ENCODE results near the gene CDKAL1. TPM values are rescaled to one million over a fixed set of nuclear protein-coding genes. Genes with fewer than 3 reads are reported as not detected.

Gene CDKAL1
- polyA plus RNA-seq (2013, experiment 1 of 2) = 5.7 TPM
- 5.8 TPM for polyA plus RNA-seq (2013, experiment 2 of 2)

DNA sequence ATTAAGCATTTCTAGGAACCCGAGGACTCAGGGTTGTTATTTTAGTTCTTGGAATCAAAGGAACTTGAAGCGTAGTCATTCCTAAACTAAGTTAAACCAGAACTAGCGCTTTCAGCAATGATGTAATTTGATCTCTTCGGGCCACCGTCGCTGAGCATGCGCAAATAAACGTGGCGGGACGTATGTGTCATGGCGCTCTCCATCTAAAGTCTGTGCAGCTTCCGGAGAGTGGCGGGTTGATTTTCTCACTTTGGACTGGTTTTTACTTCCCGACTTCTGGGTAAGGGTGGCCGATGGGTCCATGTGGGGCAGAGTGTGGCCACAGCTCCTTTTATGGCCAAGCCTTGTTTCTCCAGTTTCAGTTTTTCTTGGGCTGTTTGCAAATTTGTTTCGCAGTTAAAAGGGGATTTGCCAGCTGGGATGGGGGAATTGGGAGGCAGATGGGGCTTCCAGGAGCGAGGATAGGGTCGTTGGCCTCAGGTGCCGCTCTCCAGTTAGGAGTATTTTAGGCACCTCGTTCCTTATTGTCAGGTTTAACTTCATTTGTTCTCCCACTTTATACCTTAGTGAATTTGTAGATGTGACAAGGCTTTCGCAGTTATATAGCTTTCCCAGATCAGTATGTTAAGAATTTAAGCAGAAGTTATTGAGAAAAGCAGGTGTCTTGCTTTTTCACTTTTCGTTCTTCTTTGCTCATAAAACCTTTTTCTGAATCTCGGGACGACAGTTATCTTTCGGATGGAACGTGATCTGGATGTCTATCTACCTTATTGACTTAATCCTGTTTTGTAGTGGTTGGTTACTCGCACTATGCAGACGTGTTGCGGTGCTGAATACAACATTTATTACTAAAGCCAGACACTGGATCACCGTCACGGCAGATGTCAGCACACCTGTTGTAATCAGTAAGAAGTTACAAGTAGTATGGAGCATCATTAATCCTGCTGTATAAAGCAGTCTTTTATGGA is at the start of gene CDKAL1:
TSS of gene CDKAL1 (plus strand) at position 163 of the 968 bp plus-strand sequence. CDS start 11,894 bp downstream, outside the sequence.
- WGBS = 4% methylated on average over 23 of the region's 31 CpGs
- Histone ChIP-seq H3K23ac (ENCODE audit: low read length in 2 of 2) (no peak within 1 kb of the TSS), H3K27ac (ENCODE audit: low read length, poor library complexity, severe bottlenecking) (peak within 1 kb of the TSS; percentile 87), H3K9ac (ENCODE audit: low read length) (peak within 1 kb of the TSS; percentile 96), H2BK15ac (ENCODE audit: low read depth, poor library complexity, severe bottlenecking) (no peak within 1 kb of the TSS), H3K14ac (ENCODE audit: low read length in 2 of 2) (no peak within 1 kb of the TSS), H2AK5ac (ENCODE audit: low read length, severe bottlenecking) (no peak within 1 kb of the TSS), H4K91ac (ENCODE audit: low read length) (no peak within 1 kb of the TSS), H2BK12ac (ENCODE audit: low read length in 2 of 2) (no peak within 1 kb of the TSS), H4K8ac (ENCODE audit: low read length) (peak within 1 kb of the TSS; percentile 91), H3K79me1 (replicated peaks; ENCODE audit: low read length, poor library complexity, severe bottlenecking) (peaks cover 20% of the 10 kb centered on the region), H3K4me1 (ENCODE audit: control insufficient read depth, insufficient read depth, low read depth, low read length) (peaks cover 3% of the 10 kb centered on the region), H3K18ac (ENCODE audit: low read depth in 1 of 2, low read length in 2 of 2) (peak within 1 kb of the TSS in 1 of 2 experiments; percentile 46), H3K27me3 (ENCODE audit: control insufficient read depth in 1 of 2, insufficient read depth in 1 of 2, low read length in 2 of 2) (no peaks in the 10 kb centered on the region), H3K36me3 (ENCODE audit: control insufficient read depth in 1 of 2, insufficient read depth in 2 of 2, low read depth in 1 of 2, low read length in 2 of 2) (no peaks in the 10 kb centered on the region), H3K4me3 (ENCODE audit: insufficient read depth in 1 of 2, low read depth in 1 of 2, low read length in 2 of 2) (peak within 1 kb of the TSS; percentile 90 to 91), H3K4ac (ENCODE audit: low read depth in 1 of 2, low read length in 2 of 2) (peak within 1 kb of the TSS; percentile 60 to 79), H3K4me2 (ENCODE audit: low read length, poor library complexity, severe bottlenecking) (peak within 1 kb of the TSS; percentile 66), H2BK120ac (ENCODE audit: low read depth, low read length) (no peak within 1 kb of the TSS), H3K9me3 (ENCODE audit: control insufficient read depth, low read length) (no peaks in the 10 kb centered on the region), H2AFZ (ENCODE audit: low read depth, low read length) (peak within 1 kb of the TSS; percentile 65), H2BK5ac (ENCODE audit: low read depth, low read length, poor library complexity, severe bottlenecking) (no peak within 1 kb of the TSS)
- DNase-seq = peak; percentile 94

- no peak overlapping the region for H3K9ac ChIP-seq (ENCODE audit: low read length)
- H3K4me3 ChIP-seq (ENCODE audit: insufficient read depth in 1 of 2, low read depth in 1 of 2, low read length in 2 of 2) = no peak overlapping the region
- no peak overlapping the region for H3K23ac ChIP-seq (ENCODE audit: low read length in 2 of 2)
- peaks cover 16 to 75% of the 10 kb centered on the region in 2 experiments for H3K36me3 ChIP-seq (ENCODE audit: control insufficient read depth in 1 of 2, insufficient read depth in 2 of 2, low read depth in 1 of 2, low read length in 2 of 2)
- no peak overlapping the region for H2BK15ac ChIP-seq (ENCODE audit: low read depth, poor library complexity, severe bottlenecking)
- H2BK12ac ChIP-seq (ENCODE audit: low read length in 2 of 2) = no peak overlapping the region
- no peaks in the 10 kb centered on the region for H3K9me3 ChIP-seq (ENCODE audit: control insufficient read depth, low read length)
- DNase-seq = no peak
- H3K27me3 ChIP-seq (ENCODE audit: control insufficient read depth in 1 of 2, insufficient read depth in 1 of 2, low read length in 2 of 2) = no peaks in the 10 kb centered on the region
- H3K14ac ChIP-seq (ENCODE audit: low read length in 2 of 2) = no peak overlapping the region
- no peak overlapping the region for H4K8ac ChIP-seq (ENCODE audit: low read length)
- WGBS = 100% methylated on average over 3 of the region's 4 CpGs
- no peak overlapping the region for H3K27ac ChIP-seq (ENCODE audit: low read length, poor library complexity, severe bottlenecking)
- no peaks in the 10 kb centered on the region for H3K4me1 ChIP-seq (ENCODE audit: control insufficient read depth, insufficient read depth, low read depth, low read length)
- no peak overlapping the region for H2BK5ac ChIP-seq (ENCODE audit: low read depth, low read length, poor library complexity, severe bottlenecking)
- H4K91ac ChIP-seq (ENCODE audit: low read length) = no peak overlapping the region
- no peak overlapping the region for H2AFZ ChIP-seq (ENCODE audit: low read depth, low read length)
- peaks cover 22% of the 10 kb centered on the region for H3K79me1 ChIP-seq (replicated peaks; ENCODE audit: low read length, poor library complexity, severe bottlenecking)
- H2BK120ac ChIP-seq (ENCODE audit: low read depth, low read length) = no peak overlapping the region
- no peak overlapping the region for H2AK5ac ChIP-seq (ENCODE audit: low read length, severe bottlenecking)
- H3K4ac ChIP-seq (ENCODE audit: low read depth in 1 of 2, low read length in 2 of 2) = no peak overlapping the region
- no peak overlapping the region for H3K18ac ChIP-seq (ENCODE audit: low read depth in 1 of 2, low read length in 2 of 2)
- H3K4me2 ChIP-seq (ENCODE audit: low read length, poor library complexity, severe bottlenecking) = no peak overlapping the region
Measured at GRCh38 chr6:20486641-20487040, 47.6 kb upstream of the CDKAL1 start.

DNA sequence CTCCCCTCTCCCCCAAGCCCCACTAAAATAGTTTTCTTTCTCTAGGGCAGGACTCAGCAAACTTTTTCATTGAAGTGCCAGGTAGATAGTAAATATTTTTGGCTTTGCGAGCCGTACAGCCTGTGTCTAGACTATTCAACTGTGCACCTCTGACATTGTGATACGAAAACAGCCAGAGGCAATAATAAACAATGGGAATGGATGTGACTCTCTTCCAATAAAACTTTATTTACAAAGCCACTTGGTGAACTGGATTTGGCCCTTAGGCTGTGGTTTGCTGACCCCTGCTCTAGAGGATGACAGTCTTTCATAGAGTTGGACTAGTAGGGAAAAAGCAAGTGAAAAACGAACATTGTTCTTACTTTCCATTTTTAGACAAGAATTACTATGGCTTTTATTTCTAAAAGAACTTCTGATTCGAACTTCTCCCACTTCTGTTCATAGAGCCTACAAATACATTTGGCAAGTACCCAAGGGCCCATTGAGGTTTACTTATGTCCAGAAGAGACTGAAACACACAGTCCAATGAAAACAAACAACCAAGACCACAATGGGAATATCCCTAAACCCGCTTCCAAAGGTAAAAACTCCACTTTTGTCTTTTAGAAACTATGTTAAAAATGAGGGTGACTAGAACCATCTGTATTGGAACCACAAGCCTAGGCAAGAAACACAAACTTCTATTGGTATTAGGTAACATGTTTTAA is 46.4 kb upstream of the CDKAL1 start:
- Histone ChIP-seq H3K23ac (ENCODE audit: low read length in 2 of 2) (no peak overlapping the region), H4K8ac (ENCODE audit: low read length) (no peak overlapping the region), H2BK12ac (ENCODE audit: low read length in 2 of 2) (no peak overlapping the region), H3K4me1 (ENCODE audit: control insufficient read depth, insufficient read depth, low read depth, low read length) (no peaks in the 10 kb centered on the region), H2BK120ac (ENCODE audit: low read depth, low read length) (no peak overlapping the region), H3K4ac (ENCODE audit: low read depth in 1 of 2, low read length in 2 of 2) (no peak overlapping the region), H3K18ac (ENCODE audit: low read depth in 1 of 2, low read length in 2 of 2) (no peak overlapping the region), H3K4me3 (ENCODE audit: insufficient read depth in 1 of 2, low read depth in 1 of 2, low read length in 2 of 2) (no peak overlapping the region), H2BK15ac (ENCODE audit: low read depth, poor library complexity, severe bottlenecking) (no peak overlapping the region), H2AK5ac (ENCODE audit: low read length, severe bottlenecking) (no peak overlapping the region), H3K27ac (ENCODE audit: low read length, poor library complexity, severe bottlenecking) (no peak overlapping the region), H3K27me3 (ENCODE audit: control insufficient read depth in 1 of 2, insufficient read depth in 1 of 2, low read length in 2 of 2) (no peaks in the 10 kb centered on the region), H3K9ac (ENCODE audit: low read length) (no peak overlapping the region), H3K79me1 (replicated peaks; ENCODE audit: low read length, poor library complexity, severe bottlenecking) (peaks cover 18% of the 10 kb centered on the region), H3K9me3 (ENCODE audit: control insufficient read depth, low read length) (no peaks in the 10 kb centered on the region), H2BK5ac (ENCODE audit: low read depth, low read length, poor library complexity, severe bottlenecking) (no peak overlapping the region), H3K14ac (ENCODE audit: low read length in 2 of 2) (no peak overlapping the region), H2AFZ (ENCODE audit: low read depth, low read length) (no peak overlapping the region), H4K91ac (ENCODE audit: low read length) (no peak overlapping the region), H3K4me2 (ENCODE audit: low read length, poor library complexity, severe bottlenecking) (no peak overlapping the region), H3K36me3 (ENCODE audit: control insufficient read depth in 1 of 2, insufficient read depth in 2 of 2, low read depth in 1 of 2, low read length in 2 of 2) (peaks cover 16 to 73% of the 10 kb centered on the region in 2 experiments)
- WGBS = 98% methylated on average over 4 of the region's 6 CpGs
- no peak for DNase-seq

- Histone ChIP-seq H4K8ac (ENCODE audit: low read length) (no peak overlapping the region), H2AFZ (ENCODE audit: low read depth, low read length) (no peak overlapping the region), H2AK5ac (ENCODE audit: low read length, severe bottlenecking) (no peak overlapping the region), H3K9ac (ENCODE audit: low read length) (no peak overlapping the region), H3K79me1 (replicated peaks; ENCODE audit: low read length, poor library complexity, severe bottlenecking) (peaks cover 14% of the 10 kb centered on the region), H2BK12ac (ENCODE audit: low read length in 2 of 2) (no peak overlapping the region), H2BK5ac (ENCODE audit: low read depth, low read length, poor library complexity, severe bottlenecking) (no peak overlapping the region), H3K4me2 (ENCODE audit: low read length, poor library complexity, severe bottlenecking) (no peak overlapping the region), H3K36me3 (ENCODE audit: control insufficient read depth in 1 of 2, insufficient read depth in 2 of 2, low read depth in 1 of 2, low read length in 2 of 2) (peaks cover 14 to 63% of the 10 kb centered on the region in 2 experiments), H3K4me1 (ENCODE audit: control insufficient read depth, insufficient read depth, low read depth, low read length) (no peaks in the 10 kb centered on the region), H3K14ac (ENCODE audit: low read length in 2 of 2) (no peak overlapping the region), H3K18ac (ENCODE audit: low read depth in 1 of 2, low read length in 2 of 2) (no peak overlapping the region), H2BK15ac (ENCODE audit: low read depth, poor library complexity, severe bottlenecking) (no peak overlapping the region), H3K4me3 (ENCODE audit: insufficient read depth in 1 of 2, low read depth in 1 of 2, low read length in 2 of 2) (no peak overlapping the region), H3K9me3 (ENCODE audit: control insufficient read depth, low read length) (no peaks in the 10 kb centered on the region), H2BK120ac (ENCODE audit: low read depth, low read length) (no peak overlapping the region), H3K27ac (ENCODE audit: low read length, poor library complexity, severe bottlenecking) (no peak overlapping the region), H4K91ac (ENCODE audit: low read length) (no peak overlapping the region), H3K27me3 (ENCODE audit: control insufficient read depth in 1 of 2, insufficient read depth in 1 of 2, low read length in 2 of 2) (no peaks in the 10 kb centered on the region), H3K23ac (ENCODE audit: low read length in 2 of 2) (no peak overlapping the region), H3K4ac (ENCODE audit: low read depth in 1 of 2, low read length in 2 of 2) (no peak overlapping the region)
- over 99% methylated on average over 6 of the region's 6 CpGs for WGBS
- DNase-seq = no peak
Measured at GRCh38 chr6:20490591-20490990, 43.7 kb upstream of the CDKAL1 start.

All from mesenchymal stem cell (in vitro differentiated cells and primary cell).